PC-3 (cell line): ENCODE results near the gene DACT1. TPM values are rescaled to one million over a fixed set of nuclear protein-coding genes. Genes with fewer than 3 reads are reported as not detected.

Experiments used
- ATAC-seq: fragments of 200-7000 bp; cut with Tn5 transposase; 2 replicates; pipeline ENCODE4 v1.9.1; 2020; ENCODE audit warnings: mild to moderate bottlenecking, moderate library complexity
- BruUV-seq: library from RNA; stranded (reverse); fragments of 400-500 nt; replicated peaks from 2 replicates; lab custom pipeline; 2021; lab: Mats Ljungman, UMichigan
- CTCF ChIA-PET: fragments of 300-600 bp; sonication (Branson Sonifier 250); formaldehyde crosslinking; loops from one replicate; lab custom pipeline; 2022; ENCODE audit warnings: antibody characterized with exemption; lab: Charles Lee
- POLR2A ChIA-PET: fragments of 300-600 bp; sonication (Branson Sonifier 250); formaldehyde crosslinking; loops from one replicate; lab custom pipeline; 2022; ENCODE audit warnings: antibody characterized with exemption; ENCODE audit not compliant: unreplicated experiment; lab: Charles Lee
- DNase-seq: peaks from one replicate; pipeline ENCODE4 v3.0.0-alpha.2; 2015
- H2AFZ ChIP-seq: fragments of 300-600 bp; sonication (generic); 2 replicates; pipeline ENCODE4 v1.6.0; 2016; ENCODE audit warnings: antibody characterized with exemption, low read length
- H3F3A ChIP-seq: fragments of 300-600 bp; sonication (generic); one replicate; pipeline ENCODE4 v1.6.0; 2017; ENCODE audit warnings: antibody characterized with exemption, low read length, control low read depth, mild to moderate bottlenecking; ENCODE audit not compliant: unreplicated experiment
- H3K27ac ChIP-seq: fragments of 300-600 bp; sonication (generic); 2 replicates; pipeline ENCODE4 v1.5.1; 2016; ENCODE audit warnings: mild to moderate bottlenecking, low read length
- H3K27me3 ChIP-seq: fragments of 300-600 bp; sonication (generic); 2 replicates; pipeline ENCODE4 v1.6.1; 2016; ENCODE audit warnings: low read length, mixed read lengths
- H3K36me3 ChIP-seq: fragments of 300-600 bp; sonication (generic); 2 replicates; pipeline ENCODE4 v1.6.1; 2016; ENCODE audit warnings: low read depth, mixed run types, low read length, mixed read lengths
- H3K4me1 ChIP-seq: fragments of 300-600 bp; sonication (generic); 2 replicates; pipeline ENCODE4 v1.5.1; 2016; ENCODE audit warnings: low read length; ENCODE audit not compliant: insufficient read depth
- H3K4me2 ChIP-seq: fragments of 300-600 bp; sonication (generic); 2 replicates; pipeline ENCODE4 v1.6.0; 2016; ENCODE audit warnings: low read length
- H3K4me3 ChIP-seq: fragments of 300-600 bp; sonication (generic); 2 replicates; pipeline ENCODE4 v1.5.1; 2016; ENCODE audit warnings: mild to moderate bottlenecking, low read length, mixed read lengths
- H3K79me2 ChIP-seq: fragments of 300-600 bp; sonication (generic); 2 replicates; pipeline ENCODE4 v1.6.1; 2017; ENCODE audit warnings: low read length, mixed read lengths
- H3K9ac ChIP-seq: fragments of 300-600 bp; sonication (generic); 2 replicates; pipeline ENCODE4 v1.6.0; 2016; ENCODE audit warnings: mild to moderate bottlenecking, low read length
- H3K9me2 ChIP-seq: fragments of 300-600 bp; sonication (generic); replicated peaks from 2 replicates; pipeline ENCODE4 v1.6.1; 2016; ENCODE audit warnings: mixed run types, low read length, mixed read lengths
- H3K9me3 ChIP-seq: fragments of 300-600 bp; sonication (generic); 2 replicates; pipeline ENCODE4 v1.6.1; 2016; ENCODE audit warnings: low read length, mixed read lengths
- H4K20me1 ChIP-seq: fragments of 300-600 bp; sonication (generic); 2 replicates; pipeline ENCODE4 v1.6.1; 2016; ENCODE audit warnings: low read length, mixed read lengths
- CTCF ChIP-seq: fragments of 300-600 bp; sonication (generic); conservative IDR thresholded peaks from 2 replicates; pipeline ENCODE4 v1.5.1; 2017; ENCODE audit warnings: antibody characterized with exemption, low read depth, mild to moderate bottlenecking, low read length
- EZH2 ChIP-seq: fragments of 300-600 bp; sonication (generic); IDR thresholded peaks from one replicate; pipeline ENCODE4 v1.6.1; 2017; ENCODE audit warnings: antibody characterized with exemption, mild to moderate bottlenecking, low read length; ENCODE audit not compliant: unreplicated experiment
- EZH2phosphoT487 ChIP-seq: fragments of 300-600 bp; sonication (generic); IDR thresholded peaks from 2 replicates; pipeline ENCODE4 v1.6.1; 2018; ENCODE audit warnings: mild to moderate bottlenecking, antibody characterized with exemption, low read length, borderline replicate concordance
- intact Hi-C: fragments of 100-400 bp; cut with micrococcal nuclease; formaldehyde crosslinking; loops from 2 replicates; pipeline ENCODE4 v1.9.0; 2023
- total RNA-seq: library from RNA; depleted of rRNA; stranded (reverse); fragments of >200 nt; gene quantifications from 2 replicates; pipeline ENCODE4 v1.2.3, GENCODE V29; 2014

Gene DACT1
- total RNA-seq, 1 experiment from 2014 or later, result 1.8 TPM

GRCh38 chr14:58687232-58687795, 49.6 kb downstream of the DACT1 start:
- no peak for ATAC-seq
- Histone ChIP-seq H3K9me3 (peaks cover 4% of the 10 kb centered on the region; the same call in 1 of the 2 replicates), H4K20me1 (no peaks in the 10 kb centered on the region), H3K4me2 (no peak overlapping the region), H3F3A (no peaks in the 10 kb centered on the region), H3K9me2 (no peaks in the 10 kb centered on the region), H2AFZ (no peak overlapping the region), H3K79me2 (no peaks in the 10 kb centered on the region), H3K9ac (no peak overlapping the region), H3K36me3 (no peaks in the 10 kb centered on the region), H3K27me3 (peaks cover 22% of the 10 kb centered on the region), H3K27ac (no peak overlapping the region), H3K4me1 (no peaks in the 10 kb centered on the region), H3K4me3 (no peak overlapping the region)
- intact Hi-C loops, result no loop called here
- ChIA-PET POLR2A (no interaction called here), CTCF (no interaction called here)
- BruUV-seq, result no TSS peak
- TF ChIP-seq EZH2phosphoT487 (no peak), CTCF (no peak), EZH2 (no peak)
- DNase-seq, result no peak

- intact Hi-C loops, result no loop called here
Measured at GRCh38 chr14:58690801-58691516, 53.2 kb downstream of the DACT1 start.

More at GRCh38 chr14:58690801-58691516, 53.2 kb downstream of the DACT1 start:
- no peaks in the 10 kb centered on the region for H4K20me1 ChIP-seq
- H3F3A ChIP-seq, result no peaks in the 10 kb centered on the region
- no peaks in the 10 kb centered on the region for H3K4me1 ChIP-seq
- H3K36me3 ChIP-seq, result no peaks in the 10 kb centered on the region
- H3K9me3 ChIP-seq, result peaks cover 4% of the 10 kb centered on the region; the same call in 1 of the 2 replicates
- no peak for TF ChIP-seq CTCF
- no peak for TF ChIP-seq EZH2
- no peak for TF ChIP-seq EZH2phosphoT487
- no peaks in the 10 kb centered on the region for H3K9me2 ChIP-seq
- H3K27ac ChIP-seq, result no peak overlapping the region
- no peak overlapping the region for H3K4me2 ChIP-seq
- H2AFZ ChIP-seq, result no peak overlapping the region
- ChIA-PET POLR2A (interaction anchor here (0.6 kb wide), 1 partner anchor 138 kb away, joined by 4 read pairs; no protein-coding TSS in a partner anchor), CTCF (interaction anchor here (0.6 kb wide), 1 partner anchor 34 kb away, joined by 3 read pairs; no protein-coding TSS in a partner anchor)
- ATAC-seq (no peak), DNase-seq (no peak)
- H3K79me2 ChIP-seq, result no peaks in the 10 kb centered on the region
- no peak overlapping the region for H3K9ac ChIP-seq
- BruUV-seq, result no TSS peak
- H3K27me3 ChIP-seq, result peaks cover 34% of the 10 kb centered on the region
- no peak overlapping the region for H3K4me3 ChIP-seq
